ENCODE data around the gene SPESP1.

DNA sequence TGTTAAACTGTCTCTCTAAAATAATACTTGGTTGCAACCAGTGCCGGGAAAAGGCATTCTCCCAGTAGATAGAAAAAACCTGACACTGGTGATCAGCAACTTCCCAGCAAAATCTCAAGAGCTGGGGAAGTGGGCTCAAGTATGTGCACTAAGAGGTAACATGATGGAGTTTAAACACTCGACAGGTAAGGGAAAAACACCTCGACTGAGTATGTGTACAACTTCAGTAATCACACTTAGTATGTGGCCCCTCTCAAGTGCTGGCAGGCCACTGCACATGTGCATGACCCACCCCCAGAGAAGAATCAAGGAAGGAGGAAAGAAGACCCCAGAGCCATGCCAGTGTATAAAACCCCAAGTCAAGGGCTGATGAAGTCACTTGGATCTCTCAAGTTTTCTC, 27.4 kb downstream of the SPESP1 start:
- TF ChIP-seq CTCF (IDR thresholded peaks at IDR 0.05) (no peak), POLR2A (IDR thresholded peaks at IDR 0.05) (no peak)

Measured in esophagus squamous epithelium (tissue), 4 donors.